Common myeloid progenitor, CD34-positive (primary cell): ENCODE results near the gene AAR2.

Experiments
- CTCF ChIA-PET: fragments of 350-600 bp; sonication (Branson Sonifier 250); formaldehyde crosslinking; loops from one replicate; lab custom pipeline; 2021; ENCODE audit warnings: antibody characterized with exemption; lab: Charles Lee
- POLR2A ChIA-PET: fragments of 350-600 bp; sonication (Branson Sonifier 250); formaldehyde crosslinking; loops from one replicate; lab custom pipeline; 2021; ENCODE audit warnings: antibody characterized with exemption; lab: Charles Lee
- DNase-seq, 3 donors: peaks; one replicate each; pipeline versions ENCODE4 v3.0.0 to v3.0.0-alpha.2; 2013
- H3K27ac ChIP-seq, 2 experiments: 1 replicate in 1 of 2; 2 replicates in 1 of 2; pipeline ENCODE4 v1.7.0; 2013; ENCODE audit warnings: inconsistent platforms in 2 of 2, low read length in 2 of 2, mild to moderate bottlenecking in 2 of 2, low read depth in 1 of 2, moderate library complexity in 1 of 2; ENCODE audit not compliant: severe bottlenecking in 2 of 2, insufficient read depth in 1 of 2, poor library complexity in 1 of 2
- H3K27me3 ChIP-seq, 5 experiments: replicated peaks in 2 of 5; 1 replicate in 3 of 5; 2 replicates in 2 of 5; pipeline versions ENCODE4 v1.6.1 to v1.7.0; 2013; ENCODE audit warnings: low read length in 4 of 5, mild to moderate bottlenecking in 2 of 5, moderate library complexity in 2 of 5, inconsistent platforms in 1 of 5; ENCODE audit not compliant: insufficient read depth in 5 of 5, control insufficient read depth in 4 of 5
- H3K36me3 ChIP-seq, 4 experiments: 1 replicate in 2 of 4; 2 replicates in 2 of 4; pipeline versions ENCODE4 v1.6.1 to v1.7.0; 2013; ENCODE audit warnings: low read length in 3 of 4, control low read depth in 1 of 4, mild to moderate bottlenecking in 1 of 4; ENCODE audit not compliant: control insufficient read depth in 4 of 4, insufficient read depth in 4 of 4
- H3K4me1 ChIP-seq, 4 experiments: 1 replicate in 3 of 4; 2 replicates in 1 of 4; pipeline versions ENCODE4 v1.6.1 to v1.7.1; 2013; ENCODE audit warnings: low read length in 3 of 4, mild to moderate bottlenecking in 3 of 4, control low read depth in 1 of 4, inconsistent platforms in 1 of 4, moderate library complexity in 1 of 4; ENCODE audit not compliant: control insufficient read depth in 4 of 4, insufficient read depth in 4 of 4; ENCODE audit errors: control extremely low read depth in 1 of 4
- H3K4me3 ChIP-seq, 7 experiments: 1 replicate in 4 of 7; 2 replicates in 3 of 7; pipeline versions ENCODE4 v1.5.1 to v1.7.0; 2013; ENCODE audit warnings: mild to moderate bottlenecking in 7 of 7, low read length in 6 of 7, moderate library complexity in 6 of 7, inconsistent platforms in 2 of 7, low read depth in 2 of 7, control low read depth in 1 of 7; ENCODE audit not compliant: insufficient read depth in 4 of 7, control insufficient read depth in 1 of 7; ENCODE audit errors: extremely low read depth in 1 of 7
- H3K9me3 ChIP-seq, 5 experiments: 1 replicate in 4 of 5; 2 replicates in 1 of 5; pipeline versions ENCODE4 v1.6.1 to v1.7.1; 2013; ENCODE audit warnings: low read length in 4 of 5, mild to moderate bottlenecking in 2 of 5, inconsistent platforms in 1 of 5, low read depth in 1 of 5, moderate library complexity in 1 of 5; ENCODE audit not compliant: control insufficient read depth in 4 of 5, insufficient read depth in 2 of 5; ENCODE audit errors: control extremely low read depth in 1 of 5
- WGBS: methylation state at CpG from one replicate; pipeline ENCODE4 v1.1.5; 2013; ENCODE audit not compliant: insufficient coverage; 5-methylcytosine and 5-hydroxymethylcytosine counted together

AAR2 gene

DNA sequence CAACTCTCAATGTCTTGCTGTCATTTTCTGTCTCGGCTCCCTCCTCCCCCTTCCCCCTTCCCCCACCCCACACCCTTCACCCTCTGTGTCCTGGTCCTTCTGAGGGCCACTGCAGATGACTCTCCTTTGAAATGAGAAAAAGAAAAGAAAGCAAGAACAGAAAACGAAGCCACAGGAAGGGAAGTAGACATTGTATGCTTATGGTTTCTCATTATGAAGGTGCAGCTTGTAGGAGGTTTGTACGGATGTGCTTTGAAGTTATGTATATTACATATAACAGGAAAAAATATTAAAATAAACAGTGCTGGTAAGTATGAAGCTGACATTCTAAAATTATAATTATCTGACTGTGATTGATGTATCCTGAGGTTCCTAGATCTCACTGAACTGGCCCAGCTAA is 6.3 kb upstream of the AAR2 start:
- CTCF ChIA-PET, result interaction anchor here (1.2 to 1.6 kb wide), 2 partner anchors 15 to 17 kb away, joined by 3 read pairs; no protein-coding TSS in a partner anchor
- Histone ChIP-seq H3K27ac (no peak overlapping the region), H3K36me3 (no peaks in the 10 kb centered on the region), H3K27me3 (no peaks in the 10 kb centered on the region), H3K4me1 (peaks cover 0 to 35% (median 15%) of the 10 kb centered on the region in 4 experiments), H3K4me3 (no peak overlapping the region), H3K9me3 (no peaks in the 10 kb centered on the region)
- POLR2A ChIA-PET, result no interaction called here
- no CpG with 5 or more reads among the region's 3 CpGs for WGBS
- DNase-seq, result no peak

DNA sequence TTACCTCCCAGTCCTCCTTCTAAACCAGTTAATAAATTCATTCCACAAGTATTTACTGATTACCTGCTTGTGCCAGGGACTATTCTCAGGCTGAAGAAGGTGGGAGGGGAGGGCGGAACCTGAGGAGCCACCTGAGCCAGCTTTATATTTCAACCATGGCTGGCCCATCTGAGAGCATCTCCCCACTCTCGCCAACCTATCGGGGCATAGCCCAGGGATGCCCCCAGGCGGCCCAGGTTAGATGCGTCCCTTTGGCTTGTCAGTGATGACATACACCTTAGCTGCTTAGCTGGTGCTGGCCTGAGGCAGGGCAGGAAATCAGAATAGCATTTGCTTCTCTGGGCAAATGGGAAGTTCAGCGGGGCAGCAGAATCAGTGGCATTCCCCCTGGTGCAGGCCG is 4.9 kb upstream of the AAR2 start:
- no peaks in the 10 kb centered on the region for H3K27me3 ChIP-seq
- H3K36me3 ChIP-seq, result no peaks in the 10 kb centered on the region
- H3K4me3 ChIP-seq, result no peak overlapping the region
- POLR2A ChIA-PET, result no interaction called here
- no peak for DNase-seq
- CTCF ChIA-PET, result interaction anchor here (1.2 to 1.6 kb wide), 2 partner anchors 14 to 15 kb away, joined by 3 read pairs; no protein-coding TSS in a partner anchor
- WGBS, result 95% methylated on average over 4 of the region's 7 CpGs
- no peaks in the 10 kb centered on the region for H3K9me3 ChIP-seq
- peaks cover 0 to 39% (median 20%) of the 10 kb centered on the region in 4 experiments for H3K4me1 ChIP-seq
- H3K27ac ChIP-seq, result no peak overlapping the region

DNA sequence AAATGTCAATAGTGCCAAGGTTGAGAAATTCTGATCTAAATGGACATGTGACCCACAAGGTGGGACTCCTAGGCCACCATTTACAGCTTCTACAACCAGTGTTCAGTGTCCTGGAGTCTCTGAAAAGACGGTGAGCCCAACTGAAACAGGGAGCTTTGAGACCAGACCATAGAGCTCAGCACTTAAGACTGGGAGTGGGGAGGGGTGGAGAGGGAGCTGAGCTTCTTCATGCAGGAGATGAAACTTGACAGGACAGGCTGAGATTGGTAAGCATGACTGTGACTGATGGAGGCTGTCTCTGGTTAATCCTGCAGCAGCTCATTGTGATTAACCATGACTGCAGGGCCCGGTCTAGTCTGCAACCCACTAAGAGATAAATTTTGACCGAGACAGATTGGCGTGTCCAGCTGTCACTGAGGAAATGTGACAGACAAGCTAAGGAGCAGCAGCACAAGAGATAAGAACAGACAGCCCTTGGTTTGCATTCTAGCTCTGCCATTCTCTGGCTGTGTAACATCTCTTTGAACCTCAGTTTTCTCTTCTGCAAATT is 1.4 kb upstream of the AAR2 start:
- peaks cover 2 to 7% (median 3%) of the 10 kb centered on the region in 4 experiments for H3K36me3 ChIP-seq
- DNase-seq, result no peak
- POLR2A ChIA-PET, result no interaction called here
- WGBS, result 93% methylated on average over 3 of the region's 4 CpGs
- CTCF ChIA-PET, result no interaction called here
- no peak overlapping the region for H3K27ac ChIP-seq
- H3K9me3 ChIP-seq, result no peaks in the 10 kb centered on the region
- no peaks in the 10 kb centered on the region for H3K27me3 ChIP-seq
- H3K4me3 ChIP-seq, result no peak overlapping the region
- peaks cover 5 to 30% (median 21%) of the 10 kb centered on the region in 4 experiments for H3K4me1 ChIP-seq

DNA sequence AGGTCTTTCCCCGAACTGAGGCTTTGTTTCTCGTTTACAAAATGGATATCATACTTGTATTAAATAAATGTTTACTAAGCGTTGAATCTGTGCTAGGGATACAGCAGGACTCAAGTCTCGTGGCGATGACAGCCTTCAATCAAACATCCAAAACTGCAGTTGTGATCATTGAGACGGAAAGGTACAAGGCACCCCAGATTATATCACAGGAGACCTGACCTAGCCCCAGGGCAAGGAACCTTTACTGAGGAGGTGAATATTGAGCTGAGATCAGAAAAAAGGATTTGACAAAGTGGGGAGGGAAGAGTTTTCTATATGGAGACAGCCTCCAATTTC is 476 bp downstream of the AAR2 start:
- Histone ChIP-seq H3K27ac (peak overlapping the region; percentile 88 to 91), H3K27me3 (no peaks in the 10 kb centered on the region), H3K36me3 (peaks cover 2 to 23% (median 12%) of the 10 kb centered on the region in 4 experiments), H3K4me1 (peaks cover 5 to 27% (median 18%) of the 10 kb centered on the region in 4 experiments), H3K9me3 (no peaks in the 10 kb centered on the region), H3K4me3 (peak overlapping the region; percentile 71 to 97 (median 86))
- DNase-seq, result no peak
- WGBS, result no CpG with 5 or more reads among the region's 6 CpGs
- ChIA-PET CTCF (interaction anchor here (1.7 to 1.9 kb wide), 2 partner anchors 8 to 202 kb away, joined by 3 to 8 read pairs; no protein-coding TSS in a partner anchor), POLR2A (no interaction called here)

DNA sequence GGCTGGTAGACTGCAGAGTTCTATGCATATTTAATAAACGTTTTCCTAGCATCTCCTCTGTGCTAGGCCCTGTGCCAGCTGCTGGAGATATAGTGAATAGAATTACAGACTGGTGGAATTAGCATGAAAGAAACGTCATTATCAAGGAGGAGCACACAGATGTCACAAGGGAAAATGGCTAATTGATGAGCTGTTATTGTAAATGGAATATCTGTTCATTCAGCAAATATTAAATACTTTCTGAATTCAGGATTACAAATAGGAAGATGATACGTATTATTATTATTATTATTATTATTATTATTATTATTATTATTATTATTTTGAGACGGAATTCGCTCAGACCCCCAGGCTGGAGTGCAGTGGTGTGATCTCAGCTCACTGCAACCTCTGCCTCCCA is 1.2 kb downstream of the AAR2 start:
- peaks cover 5 to 26% (median 18%) of the 10 kb centered on the region in 4 experiments for H3K4me1 ChIP-seq
- DNase-seq, result no peak
- H3K27me3 ChIP-seq, result no peaks in the 10 kb centered on the region
- ChIA-PET POLR2A (no interaction called here), CTCF (interaction anchor here (1.0 to 1.9 kb wide), 2 partner anchors 8 to 12 kb away, joined by 3 to 8 read pairs; no protein-coding TSS in a partner anchor)
- H3K27ac ChIP-seq, result peak overlapping the region in 1 of 2 experiments; percentile 91
- H3K9me3 ChIP-seq, result no peaks in the 10 kb centered on the region
- WGBS, result 86% methylated on average over 1 of the region's 5 CpGs
- peaks cover 2 to 26% (median 12%) of the 10 kb centered on the region in 4 experiments for H3K36me3 ChIP-seq
- peak overlapping the region in 6 of 7 experiments; percentile 75 to 97 (median 88) for H3K4me3 ChIP-seq

DNA sequence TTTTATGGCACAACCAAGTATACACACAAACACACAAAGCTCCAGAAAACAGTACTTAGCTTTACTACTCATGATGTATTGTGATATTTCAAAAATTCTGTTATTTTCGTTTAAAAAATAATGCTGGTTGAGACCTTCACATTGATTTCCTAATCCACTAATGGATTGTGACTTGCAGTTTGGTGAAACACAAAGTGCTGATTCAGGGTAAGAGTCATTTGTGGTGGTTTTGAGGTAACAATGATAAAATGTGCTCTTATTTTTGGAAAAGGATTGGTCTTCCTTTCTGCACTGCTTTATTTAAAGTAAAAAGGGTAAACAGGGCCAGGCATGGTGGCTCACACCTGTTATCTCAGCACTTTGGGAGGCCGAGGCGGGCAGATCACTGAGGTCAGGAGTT is 1.9 kb downstream of the AAR2 start:
- H3K27ac ChIP-seq, result no peak overlapping the region
- no peaks in the 10 kb centered on the region for H3K9me3 ChIP-seq
- DNase-seq, result peak in 2 of 3 donors; percentile 29 to 50
- peaks cover 5 to 20% (median 15%) of the 10 kb centered on the region in 4 experiments for H3K4me1 ChIP-seq
- peaks cover 2 to 30% (median 17%) of the 10 kb centered on the region in 4 experiments for H3K36me3 ChIP-seq
- H3K27me3 ChIP-seq, result no peaks in the 10 kb centered on the region
- 94% methylated on average over 2 of the region's 3 CpGs for WGBS
- ChIA-PET CTCF (interaction anchor here (1.0 kb wide), 1 partner anchor 12 kb away, joined by 3 read pairs; no protein-coding TSS in a partner anchor), POLR2A (no interaction called here)
- H3K4me3 ChIP-seq, result no peak overlapping the region

DNA sequence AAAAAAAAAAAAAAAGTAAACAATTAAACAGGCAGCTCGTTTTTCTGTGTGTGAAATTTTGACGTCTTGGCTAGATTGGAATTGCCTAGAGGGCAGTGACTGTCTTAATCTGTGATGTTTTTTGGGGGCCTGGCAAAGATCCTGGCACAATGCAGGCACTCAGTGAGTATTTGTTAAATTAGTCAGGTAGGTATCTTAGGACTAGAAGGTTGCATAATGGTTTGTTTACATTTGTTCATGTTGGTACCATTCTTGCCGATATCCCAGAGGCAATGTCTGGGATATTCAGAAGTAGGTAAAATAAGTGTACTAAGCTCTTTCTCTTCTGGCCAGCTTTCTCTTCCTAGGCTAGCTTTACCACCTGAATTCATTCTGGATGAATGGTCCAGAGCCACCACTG is 2.5 kb downstream of the AAR2 start:
- H3K9me3 ChIP-seq, result no peaks in the 10 kb centered on the region
- no peak overlapping the region for H3K4me3 ChIP-seq
- peaks cover 2 to 36% (median 20%) of the 10 kb centered on the region in 4 experiments for H3K36me3 ChIP-seq
- ChIA-PET CTCF (no interaction called here), POLR2A (no interaction called here)
- WGBS, result 100% methylated on average over 1 of the region's 3 CpGs
- H3K27ac ChIP-seq, result no peak overlapping the region
- H3K4me1 ChIP-seq, result peaks cover 5 to 19% (median 14%) of the 10 kb centered on the region in 4 experiments
- DNase-seq, result no peak
- no peaks in the 10 kb centered on the region for H3K27me3 ChIP-seq
